Astrocyte of the spinal cord (primary cell): Measurements from ENCODE around the gene SNRPN.

ENCODE experiments used
- DNase-seq: peaks from one replicate; pipeline ENCODE4 v3.0.0; 2011; ENCODE audit warnings: low read depth, low spot score
- H3K4me3 ChIP-seq: 2 replicates; pipeline ENCODE4 v1.5.1; 2011; ENCODE audit warnings: low read depth, mild to moderate bottlenecking, low read length, moderate library complexity
- in situ Hi-C: cut with HindIII; loops from 2 replicates; pipeline ENCODE4 v1.10.0; 2017; ENCODE audit warnings: low sequenced_read_pairs
- TF ChIP-seq, protein P1 (sequence below): IDR thresholded peaks from 2 replicates; pipeline ENCODE4 v1.5.1; 2012; ENCODE audit warnings: low read depth, mild to moderate bottlenecking, low read length, inconsistent platforms

SNRPN gene

DNA sequence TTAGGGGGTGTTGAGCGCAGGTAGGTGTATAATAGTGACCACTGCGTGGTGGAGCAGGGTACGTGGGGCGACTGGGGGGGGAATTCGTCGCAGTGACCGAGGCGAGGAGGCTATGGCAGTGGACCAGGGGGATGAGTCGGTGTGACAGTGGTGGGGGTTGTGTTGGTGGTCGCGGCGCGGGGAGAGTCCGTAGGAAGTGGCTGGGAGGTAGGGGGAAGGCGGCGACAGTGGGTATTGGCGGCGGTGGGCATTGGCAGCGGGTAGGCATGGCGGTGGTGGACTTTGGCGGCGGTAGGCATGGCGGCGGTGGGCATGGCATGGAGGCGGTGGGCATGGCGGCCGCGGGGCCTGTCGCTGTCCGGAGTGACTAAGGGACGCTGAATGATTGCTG is 739 bp downstream of the SNRPN start:
- in situ Hi-C loops = no loop called here
- TF ChIP-seq, protein P1, sequence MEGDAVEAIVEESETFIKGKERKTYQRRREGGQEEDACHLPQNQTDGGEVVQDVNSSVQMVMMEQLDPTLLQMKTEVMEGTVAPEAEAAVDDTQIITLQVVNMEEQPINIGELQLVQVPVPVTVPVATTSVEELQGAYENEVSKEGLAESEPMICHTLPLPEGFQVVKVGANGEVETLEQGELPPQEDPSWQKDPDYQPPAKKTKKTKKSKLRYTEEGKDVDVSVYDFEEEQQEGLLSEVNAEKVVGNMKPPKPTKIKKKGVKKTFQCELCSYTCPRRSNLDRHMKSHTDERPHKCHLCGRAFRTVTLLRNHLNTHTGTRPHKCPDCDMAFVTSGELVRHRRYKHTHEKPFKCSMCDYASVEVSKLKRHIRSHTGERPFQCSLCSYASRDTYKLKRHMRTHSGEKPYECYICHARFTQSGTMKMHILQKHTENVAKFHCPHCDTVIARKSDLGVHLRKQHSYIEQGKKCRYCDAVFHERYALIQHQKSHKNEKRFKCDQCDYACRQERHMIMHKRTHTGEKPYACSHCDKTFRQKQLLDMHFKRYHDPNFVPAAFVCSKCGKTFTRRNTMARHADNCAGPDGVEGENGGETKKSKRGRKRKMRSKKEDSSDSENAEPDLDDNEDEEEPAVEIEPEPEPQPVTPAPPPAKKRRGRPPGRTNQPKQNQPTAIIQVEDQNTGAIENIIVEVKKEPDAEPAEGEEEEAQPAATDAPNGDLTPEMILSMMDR = no peak
- H3K4me3 ChIP-seq = peak overlapping the region; percentile 90
- DNase-seq = no peak

DNA sequence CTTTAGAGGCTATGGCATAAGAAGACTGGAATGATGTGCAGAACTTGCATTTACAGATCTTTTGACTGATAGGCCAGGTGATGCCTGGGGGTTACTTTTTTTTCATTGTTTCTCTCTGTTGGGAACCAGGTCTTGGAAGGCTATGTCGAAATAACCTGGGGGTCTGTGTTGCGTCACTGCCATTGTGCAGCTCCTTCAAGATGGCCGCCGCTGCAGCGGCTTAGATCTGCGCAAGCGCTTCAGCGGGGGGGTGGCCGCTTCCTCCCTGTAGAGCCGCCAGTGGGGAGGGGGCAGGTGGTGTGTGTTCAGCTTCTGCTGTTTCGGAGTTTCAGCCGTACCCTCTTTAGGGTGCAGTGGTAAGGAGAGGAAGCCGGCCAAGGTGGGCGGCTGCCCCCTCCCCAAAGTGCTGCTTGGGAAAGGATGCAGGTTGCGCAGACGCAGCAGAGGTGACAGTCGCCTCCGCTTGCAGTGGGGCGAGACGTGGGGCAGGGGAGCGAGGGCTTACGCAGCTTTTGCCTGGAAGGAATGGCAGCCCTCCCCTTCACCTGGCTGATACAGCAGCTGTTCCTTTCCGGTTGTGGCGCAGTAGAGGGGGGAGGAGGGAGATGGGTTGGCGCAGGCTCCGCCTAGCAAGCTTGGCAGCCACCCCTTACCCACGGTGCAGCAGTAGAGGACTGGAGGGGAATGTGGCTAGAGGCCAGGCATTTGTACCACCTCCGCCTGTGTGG is 1.5 kb downstream of the SNRPN start:
- in situ Hi-C loops = no loop called here
- peak; percentile 76 for DNase-seq
- H3K4me3 ChIP-seq = peak overlapping the region; percentile 90
- TF ChIP-seq, protein P1 = no peak

DNA sequence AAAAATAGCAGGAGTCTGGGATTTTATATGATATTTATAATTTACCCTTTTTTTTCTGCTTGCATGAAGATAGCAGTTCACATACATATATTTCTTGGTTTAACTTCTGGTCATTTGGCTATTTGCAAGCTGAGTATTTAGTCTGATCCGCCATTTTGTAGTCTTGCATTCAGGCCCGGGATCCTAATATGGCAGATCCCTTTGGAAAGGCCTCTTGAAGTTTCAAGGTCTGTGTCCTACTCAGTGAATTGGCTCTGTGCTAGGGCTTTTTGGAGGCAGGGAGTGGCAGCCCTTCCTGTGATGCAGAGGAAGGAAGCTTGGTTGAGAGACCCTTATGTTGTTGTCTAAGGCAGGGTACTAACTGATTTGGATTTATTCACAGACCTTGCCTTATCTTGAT is 2.9 kb downstream of the SNRPN start:
- TF ChIP-seq, protein P1 = no peak
- in situ Hi-C loops = no loop called here
- DNase-seq = no peak
- H3K4me3 ChIP-seq = no peak overlapping the region

DNA sequence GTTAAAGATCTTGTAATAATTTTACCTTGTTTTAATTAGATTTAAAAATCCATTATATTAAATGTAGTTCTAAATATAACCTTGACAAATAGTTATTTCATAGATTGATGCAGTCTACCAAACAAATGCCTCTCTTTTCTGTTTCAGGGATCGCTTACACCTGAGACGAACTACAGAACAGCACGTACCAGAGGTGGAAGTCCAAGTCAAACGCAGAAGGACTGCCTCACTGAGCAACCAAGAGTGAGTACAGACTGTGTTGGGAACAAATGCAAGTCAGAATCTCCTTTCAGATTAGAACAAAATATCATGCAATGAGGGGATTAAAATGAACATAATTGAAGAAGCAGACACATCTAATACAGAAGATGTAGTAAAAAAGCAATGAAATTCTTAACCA is 7.2 kb downstream of the SNRPN start:
- in situ Hi-C loops = no loop called here
- TF ChIP-seq, protein P1 = no peak
- no peak overlapping the region for H3K4me3 ChIP-seq
- DNase-seq = no peak

DNA sequence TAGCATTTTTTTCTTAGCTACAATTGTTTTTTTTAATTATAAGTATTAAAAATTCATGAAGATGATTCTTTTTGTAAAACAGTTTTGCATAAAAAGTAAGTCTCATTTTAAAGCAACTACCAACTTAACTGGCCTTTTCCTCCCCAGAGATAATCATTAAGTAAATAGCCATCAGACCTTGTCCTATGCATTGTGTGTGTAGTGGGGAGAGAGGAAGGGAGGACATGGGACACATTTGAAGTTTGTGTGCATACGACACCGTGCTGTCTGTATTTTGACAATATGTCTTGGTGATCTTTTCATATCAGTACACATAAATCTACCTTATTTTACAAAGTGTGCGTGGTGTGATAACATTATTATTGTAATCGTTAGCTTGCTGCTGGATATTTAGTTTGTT is 8.1 kb downstream of the SNRPN start:
- H3K4me3 ChIP-seq = no peak overlapping the region
- TF ChIP-seq, protein P1 = no peak
- DNase-seq = no peak
- in situ Hi-C loops = no loop called here

DNA sequence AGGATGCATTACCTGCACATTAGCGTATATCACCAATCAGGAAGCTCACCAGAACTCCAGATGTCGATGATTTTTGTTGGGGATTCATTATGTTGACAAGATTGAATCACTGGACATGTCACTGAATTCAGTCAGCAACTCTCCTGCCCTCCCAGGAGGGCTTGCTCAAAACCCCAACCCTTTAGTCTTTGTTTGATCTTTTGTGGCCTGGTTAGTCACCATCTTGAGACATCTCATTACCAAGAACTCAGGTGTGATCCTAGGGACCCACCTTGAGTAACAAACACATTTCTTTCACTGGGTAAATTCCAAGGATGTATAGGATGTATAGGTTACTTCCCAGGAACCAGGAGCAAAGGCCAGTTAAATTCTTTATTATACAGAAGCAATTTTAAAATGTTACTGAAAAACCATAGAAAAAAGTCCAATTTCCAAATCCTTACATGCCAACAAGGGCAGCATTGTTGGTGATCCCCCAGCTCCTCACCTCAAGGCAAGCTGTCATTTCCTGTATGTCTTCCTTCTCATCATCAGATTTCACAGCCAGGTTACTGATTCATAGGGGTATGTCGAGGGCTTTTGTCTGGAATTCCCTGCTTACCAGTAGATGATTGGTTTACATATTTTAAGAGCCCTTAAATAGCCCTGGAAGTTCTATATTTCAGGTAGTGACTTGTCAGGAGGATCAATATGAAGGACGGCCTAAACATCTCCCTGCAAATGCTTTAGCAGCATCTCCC is 11.7 kb downstream of the SNRPN start:
- no peak overlapping the region for H3K4me3 ChIP-seq
- TF ChIP-seq, protein P1 = no peak
- in situ Hi-C loops = no loop called here
- no peak for DNase-seq
